ENCODE data around the gene CD93. TPM values are rescaled to one million over a fixed set of nuclear protein-coding genes. Genes with fewer than 3 reads are reported as not detected.

The CD93 gene
- total and polyA plus RNA-seq, 2 of the 8 experiments (the other 6 are each of a cell fraction or from before 2014, with no cell fraction given) = under 0.01 to 0.07 TPM

DNA sequence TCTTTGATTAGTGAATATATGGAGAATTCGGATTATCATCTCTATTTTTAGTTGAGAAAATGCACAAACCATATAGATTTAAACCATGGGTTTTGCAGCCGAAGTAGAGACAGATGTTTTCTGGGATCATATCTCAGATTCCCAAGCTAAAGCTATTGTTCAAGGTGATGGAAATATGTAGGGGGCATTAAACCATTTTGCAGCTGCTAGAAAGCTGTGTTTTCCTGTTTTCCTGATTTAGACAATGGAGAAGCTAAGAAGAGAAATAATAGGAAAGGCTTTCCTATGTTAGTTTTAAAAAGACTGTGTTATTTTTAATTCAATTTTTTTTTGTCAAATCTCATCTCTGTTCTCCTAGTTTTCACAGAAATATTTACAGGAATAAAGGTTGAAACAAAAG is 6.2 kb downstream of the CD93 start:
- Histone ChIP-seq H3K27ac (ENCODE audit: low read depth, low read length) (no peak overlapping the region), H2BK15ac (ENCODE audit: low read length) (no peak overlapping the region), H4K20me1 (replicated peaks in 1 of 2; ENCODE audit: control insufficient read depth in 1 of 2, insufficient read depth in 2 of 2, low read length in 2 of 2) (no peaks in the 10 kb centered on the region), H3K27me3 (replicated peaks in 1 of 4; ENCODE audit: control insufficient read depth in 3 of 4, extremely low read depth in 1 of 4, insufficient read depth in 3 of 4, low read length in 3 of 4) (no peaks in the 10 kb centered on the region), H2AK5ac (ENCODE audit: low read depth, low read length) (no peak overlapping the region), H3K56ac (replicated peaks; ENCODE audit: insufficient read length, low read depth, low read length) (no peak overlapping the region), H2BK20ac (ENCODE audit: low read length) (no peak overlapping the region), H3K36me3 (ENCODE audit: control insufficient read depth in 2 of 4, insufficient read depth in 4 of 4, low read length in 3 of 4) (no peaks in the 10 kb centered on the region), H4K91ac (replicated peaks; ENCODE audit: insufficient read length, low read length) (no peak overlapping the region), H2BK12ac (ENCODE audit: low read depth, low read length) (no peak overlapping the region), H3K9ac (replicated peaks in 1 of 4; ENCODE audit: extremely low read depth in 1 of 4, low read depth in 3 of 4, low read length in 3 of 4) (no peak overlapping the region), H3K18ac (ENCODE audit: extremely low read depth, low read length) (no peak overlapping the region), H3K9me3 (ENCODE audit: insufficient read depth in 2 of 2, low read depth in 1 of 2, low read length in 1 of 2) (no peaks in the 10 kb centered on the region), H4K5ac (ENCODE audit: insufficient read length, low read depth, low read length) (no peak overlapping the region), H3K4me3 (ENCODE audit: extremely low read depth in 1 of 4, insufficient read depth in 2 of 4, low read depth in 3 of 4, low read length in 4 of 4) (no peak overlapping the region), H2AFZ (ENCODE audit: low read length) (no peak overlapping the region), H3K23ac (ENCODE audit: insufficient read length) (no peak overlapping the region), H2BK120ac (replicated peaks; ENCODE audit: low read depth, low read length) (no peak overlapping the region), H3K4me2 (ENCODE audit: insufficient read depth in 1 of 2, low read depth in 2 of 2, low read length in 2 of 2) (no peak overlapping the region), H3K79me1 (ENCODE audit: low read depth, low read length) (no peaks in the 10 kb centered on the region), H3K14ac (ENCODE audit: insufficient read length) (no peak overlapping the region), H2BK5ac (ENCODE audit: low read depth, low read length) (no peak overlapping the region), H4K8ac (ENCODE audit: extremely low read depth, insufficient read depth, low read length) (no peak overlapping the region), H3K23me2 (ENCODE audit: low read depth, low read length) (no peaks in the 10 kb centered on the region), H3K79me2 (ENCODE audit: control insufficient read depth in 1 of 2, insufficient read depth in 2 of 2, low read length in 2 of 2) (no peaks in the 10 kb centered on the region), H3K4ac (replicated peaks; ENCODE audit: insufficient read length, low read depth, low read length) (no peak overlapping the region), H3K4me1 (replicated peaks in 1 of 4; ENCODE audit: control insufficient read depth in 3 of 4, insufficient read depth in 4 of 4, low read length in 3 of 4) (peaks cover 0 to 7% (median 0%) of the 10 kb centered on the region in 4 experiments; a peak in 1 of 7 replicates)
- WGBS, 2 experiments (ENCODE audit: extremely low coverage in 1 of 2, insufficient coverage in 1 of 2, insufficient read length in 1 of 2, insufficient replicate concordance in 2 of 2, low coverage in 1 of 2, low lambda C conversion rate in 2 of 2, missing lambda C conversion rate in 1 of 2) = 91% methylated on average over 2 of the region's 2 CpGs; no CpG with 5 or more reads in 1 of the 2 experiments
- CTCF ChIA-PET (ENCODE audit: partially characterized antibody) = interaction anchor here (0.7 to 4.8 kb wide), 18 partner anchors 9 to 388 kb away, joined by 3 to 43 read pairs (median 4); partner anchors contain the start of gene THBD
- FAIRE-seq = no peak
- POLR2A ChIA-PET (ENCODE audit: partially characterized antibody) = no interaction called here
- DNase-seq (ENCODE audit: low read depth in 1 of 2, low spot score in 2 of 2) = no peak

All from H1 (cell line).